Liver (tissue), 3 donors: ENCODE data around the gene NFKB2.

Experiments used
- CTCF ChIP-seq: fragments of 150-350 bp; IDR thresholded peaks from 2 replicates; pipeline ENCODE4 v1.5.1; 2017; ENCODE audit warnings: improper control_type of control experiment, low read depth, low read length; ENCODE audit not compliant: missing input control
- MAX ChIP-seq: IDR thresholded peaks from 2 replicates; pipeline ENCODE4 v1.6.1; 2016; ENCODE audit warnings: antibody characterized with exemption
- RAD21 ChIP-seq, 2 donors: IDR thresholded peaks; 2 replicates each; pipeline ENCODE4 v1.6.1; 2016; ENCODE audit warnings: antibody characterized with exemption in 2 of 2, mild to moderate bottlenecking in 2 of 2
- donor health status: healthy.
- donor health status: healthy.

- no peak for TF ChIP-seq CTCF
- TF ChIP-seq RAD21 (IDR thresholded peaks at IDR 0.05): no peak
- no peak for TF ChIP-seq MAX
Measured at GRCh38 chr10:102371295-102371694, 24.2 kb upstream of the NFKB2 start.
